OCI-M2 (cell line): Measurements from ENCODE around the gene PROCA1.
"Not testable (repeated sequence)": the region's sequence is repeated elsewhere in the genome, so short reads cannot be mapped to it uniquely, and the experiment has no call there.

Experiments
- DNase-seq: peaks from one replicate; lab custom pipeline; 2025; ENCODE audit not compliant: unreplicated experiment; lab: John Stamatoyannopoulos, UW

PROCA1 gene

DNA sequence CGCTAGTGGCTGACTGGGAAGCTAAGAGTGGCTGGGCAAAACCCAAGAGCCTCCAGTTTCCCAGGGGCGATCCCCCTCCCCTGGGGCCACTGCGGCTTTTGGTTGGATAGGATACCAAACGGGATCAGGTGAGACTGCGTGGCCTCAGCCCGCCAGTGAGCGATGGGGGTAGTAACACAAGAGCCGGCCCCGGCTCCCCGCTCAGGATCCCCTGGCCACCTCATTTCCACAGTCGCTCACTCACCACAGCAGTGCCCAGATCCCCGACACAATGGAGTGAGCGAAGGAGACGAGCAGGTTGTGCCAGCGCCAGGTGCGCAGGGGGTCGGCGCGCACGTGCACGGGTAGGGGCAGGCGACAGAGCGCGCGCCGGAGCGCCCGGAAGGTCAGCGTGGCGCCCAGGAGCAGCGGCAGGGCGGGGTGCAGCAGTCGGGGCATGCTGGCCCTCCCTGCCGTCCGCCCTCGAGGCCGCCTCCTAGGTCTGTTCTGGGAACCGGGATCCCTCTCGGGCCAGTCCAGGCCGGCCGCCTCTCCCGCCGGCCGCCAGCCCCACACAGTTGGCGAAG lies 14.1 kb upstream of the PROCA1 start:
- DNase-seq, result no peak

DNA sequence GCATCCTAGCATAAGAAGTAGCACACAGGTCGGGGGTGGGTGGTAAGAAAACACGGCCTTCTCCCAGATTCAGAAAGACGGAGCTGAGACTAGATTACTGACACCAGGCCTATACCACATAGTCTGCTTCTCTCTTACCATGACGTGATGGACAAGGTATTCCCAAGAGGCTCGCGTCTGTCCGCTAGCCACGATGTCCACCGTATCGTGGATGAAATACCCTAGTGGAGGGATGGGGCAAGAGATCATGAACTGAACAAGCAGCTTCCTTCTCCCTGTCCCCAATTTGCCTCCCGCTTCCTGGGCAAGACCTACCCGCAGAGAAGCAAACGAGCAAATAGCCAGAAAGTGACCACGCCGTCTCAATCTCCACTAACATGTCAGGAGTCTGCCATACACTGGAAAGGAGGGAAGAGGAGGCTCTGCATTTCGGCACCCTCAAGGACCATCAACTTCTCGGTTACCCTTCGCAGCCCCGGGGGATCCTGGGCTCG lies 13.5 kb upstream of the PROCA1 start:
- no peak for DNase-seq

DNA sequence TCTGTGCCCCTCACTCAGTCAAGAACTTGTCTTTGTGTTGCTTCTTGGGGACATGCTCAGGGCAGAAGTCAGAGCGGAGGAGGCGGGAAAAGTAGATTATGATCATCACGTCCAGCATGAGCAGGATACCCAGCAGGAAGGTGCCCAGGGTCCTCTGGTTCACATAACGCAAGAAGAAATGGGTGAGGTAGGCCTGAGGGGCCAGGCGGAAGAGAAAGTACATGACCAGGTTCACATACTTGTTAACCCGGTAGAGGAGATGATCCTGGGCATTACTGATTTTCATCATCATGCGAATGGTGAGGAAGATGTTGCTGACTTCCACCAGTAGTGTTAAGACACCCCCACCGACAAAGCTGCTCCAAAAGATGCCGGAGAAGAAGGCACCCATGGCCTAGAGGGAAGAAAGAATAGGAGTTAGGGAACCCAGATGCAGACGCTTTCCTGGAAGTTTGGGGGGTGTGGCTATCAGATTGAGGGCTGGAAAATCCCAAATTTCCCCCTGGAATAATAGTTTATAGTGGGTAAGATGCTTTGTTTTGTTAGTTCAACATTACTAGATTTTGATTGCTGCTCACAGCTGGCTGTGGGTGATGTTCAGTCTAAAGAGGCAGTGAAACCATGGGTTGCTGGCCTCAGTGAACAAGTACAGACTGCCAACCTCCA lies 12.9 kb upstream of the PROCA1 start:
- no peak for DNase-seq

DNA sequence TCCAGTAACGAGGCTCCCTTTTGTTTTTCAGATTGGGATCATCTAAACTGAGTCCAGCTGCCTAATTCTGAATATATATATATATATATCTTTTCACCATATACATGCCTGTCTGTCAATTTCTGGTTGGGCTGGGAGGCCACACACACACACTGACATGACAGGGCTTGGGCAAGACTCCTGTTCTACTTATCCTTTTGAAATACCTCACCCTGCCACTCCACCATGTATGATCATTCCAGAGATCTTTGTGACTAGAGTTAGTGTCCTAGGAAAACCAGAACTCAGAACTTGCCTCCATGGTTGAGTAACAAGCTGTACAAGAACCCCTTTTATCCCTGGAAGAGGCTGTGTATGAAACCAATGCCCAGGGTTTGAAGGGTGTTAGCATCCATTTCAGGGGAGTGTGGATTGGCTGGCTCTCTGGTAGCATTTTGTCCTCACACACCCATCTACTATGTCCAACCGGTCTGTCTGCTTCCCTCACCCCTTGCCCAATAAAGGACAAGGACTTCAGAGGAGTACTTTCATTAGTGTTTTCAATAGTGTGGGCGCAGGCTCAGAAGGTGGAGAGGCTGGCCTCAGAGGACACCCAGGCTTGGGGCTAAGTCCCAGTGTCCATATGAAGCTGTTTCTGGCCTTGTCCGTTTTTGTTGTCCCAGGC lies 12.3 kb upstream of the PROCA1 start:
- DNase-seq, result not testable (repeated sequence)

DNA sequence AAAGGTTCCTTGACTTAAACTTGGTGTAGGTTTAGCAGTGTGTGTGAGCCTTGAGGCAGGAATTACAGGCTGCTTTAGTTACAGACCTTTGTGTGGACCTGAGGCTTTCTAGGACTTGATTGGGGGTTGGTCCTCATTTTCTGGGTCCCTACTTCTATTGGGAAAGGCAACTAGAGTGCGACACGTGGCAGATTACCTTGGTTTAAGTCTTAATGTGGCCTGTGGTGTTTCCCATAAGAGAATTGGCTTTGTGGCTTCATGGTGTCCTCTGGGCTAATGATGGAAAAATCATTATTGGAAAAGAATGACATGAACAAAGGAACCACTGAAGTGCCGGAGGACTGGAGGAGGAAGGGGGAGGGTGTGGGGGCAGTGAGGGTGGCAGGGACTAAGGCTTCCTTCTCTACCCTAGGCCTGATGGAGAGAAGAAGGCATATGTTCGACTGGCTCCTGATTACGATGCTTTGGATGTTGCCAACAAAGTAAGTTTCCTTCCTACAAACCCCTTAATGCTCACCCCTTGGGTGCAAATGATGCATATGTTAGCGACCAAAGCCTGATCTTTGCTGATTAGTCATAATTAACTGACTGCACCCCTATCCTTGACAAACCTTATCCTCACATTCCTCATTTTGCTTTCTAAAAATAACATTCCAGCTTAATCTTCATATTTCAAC lies 11.6 kb upstream of the PROCA1 start:
- DNase-seq, result no peak

DNA sequence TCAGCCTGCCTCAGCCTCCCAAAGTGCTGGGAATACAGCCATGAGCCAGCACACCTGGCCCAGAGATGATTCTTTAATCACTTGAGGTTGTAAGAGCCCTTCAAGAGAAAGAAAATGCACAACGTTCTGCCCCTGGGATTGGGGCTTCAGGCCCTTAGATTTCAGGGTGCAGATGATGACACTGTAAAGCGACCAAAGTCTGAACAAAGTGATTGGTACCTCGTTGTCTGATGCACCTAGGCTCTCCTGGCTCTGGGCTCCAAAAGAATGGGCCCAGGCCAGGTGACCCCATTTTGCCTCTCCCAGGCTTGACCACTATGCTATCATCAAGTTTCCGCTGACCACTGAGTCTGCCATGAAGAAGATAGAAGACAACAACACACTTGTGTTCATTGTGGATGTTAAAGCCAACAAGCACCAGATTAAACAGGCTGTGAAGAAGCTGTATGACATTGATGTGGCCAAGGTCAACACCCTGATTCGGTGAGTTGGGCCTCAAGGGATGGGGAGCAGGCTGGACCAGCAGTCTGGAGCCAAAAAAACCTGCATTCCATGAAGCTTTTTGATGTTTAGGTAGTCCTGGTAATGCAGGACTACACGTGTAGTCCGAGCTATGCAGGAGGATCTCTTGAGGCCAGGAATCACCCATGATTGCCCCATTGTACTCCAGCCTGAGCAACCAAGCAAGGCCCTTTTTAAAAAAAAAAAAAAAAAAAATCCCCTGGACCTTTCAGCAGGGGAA lies 10.9 kb upstream of the PROCA1 start:
- DNase-seq, result no peak

DNA sequence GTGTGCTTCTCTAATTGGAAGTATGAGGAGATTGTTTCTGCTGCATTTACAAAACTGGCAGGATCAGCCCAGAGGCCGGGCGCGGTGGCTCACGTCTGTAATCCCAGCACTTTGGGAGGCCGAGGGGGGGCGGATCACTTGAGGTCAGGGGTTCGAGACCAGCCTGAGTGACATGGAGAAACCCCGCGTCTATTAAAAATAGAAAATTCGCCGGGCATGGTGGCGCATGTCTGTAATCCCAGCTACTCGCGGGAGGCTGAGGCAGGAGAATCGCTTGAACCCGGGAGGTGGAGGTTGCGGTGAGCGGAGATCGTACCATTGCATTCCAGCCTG lies 9.3 kb upstream of the PROCA1 start:
- DNase-seq, result not testable (repeated sequence)

DNA sequence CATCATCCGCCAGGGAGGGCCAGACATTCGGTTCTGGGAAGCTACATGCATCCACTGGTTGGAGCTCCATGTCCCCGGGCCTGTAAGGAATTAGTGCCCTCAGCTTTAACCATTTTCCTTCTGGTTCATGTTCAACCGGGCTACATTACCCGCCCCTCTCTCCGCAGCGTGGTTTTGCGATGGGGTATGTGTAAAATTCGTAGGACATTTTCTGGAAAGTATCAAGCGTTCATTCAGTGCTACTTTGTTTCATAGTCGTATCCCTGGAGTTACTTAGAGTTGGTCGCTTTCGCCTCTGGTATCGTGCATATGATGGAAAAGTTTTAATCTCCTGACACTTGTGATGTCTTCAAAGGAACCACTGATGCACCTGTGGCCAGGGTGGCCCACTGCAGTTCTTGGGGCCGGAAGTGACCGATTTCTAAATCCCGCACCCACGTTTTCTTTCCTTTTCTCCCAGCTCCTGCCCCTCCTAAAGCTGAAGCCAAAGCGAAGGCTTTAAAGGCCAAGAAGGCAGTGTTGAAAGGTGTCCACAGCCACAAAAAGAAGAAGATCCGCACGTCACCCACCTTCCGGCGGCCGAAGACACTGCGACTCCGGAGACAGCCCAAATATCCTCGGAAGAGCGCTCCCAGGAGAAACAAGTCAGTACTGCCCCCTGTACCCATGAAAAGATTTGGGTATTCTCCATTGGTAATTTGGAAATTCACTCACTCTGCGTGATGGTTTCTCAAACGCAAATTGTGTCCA lies 8.7 kb upstream of the PROCA1 start:
- no peak for DNase-seq

DNA sequence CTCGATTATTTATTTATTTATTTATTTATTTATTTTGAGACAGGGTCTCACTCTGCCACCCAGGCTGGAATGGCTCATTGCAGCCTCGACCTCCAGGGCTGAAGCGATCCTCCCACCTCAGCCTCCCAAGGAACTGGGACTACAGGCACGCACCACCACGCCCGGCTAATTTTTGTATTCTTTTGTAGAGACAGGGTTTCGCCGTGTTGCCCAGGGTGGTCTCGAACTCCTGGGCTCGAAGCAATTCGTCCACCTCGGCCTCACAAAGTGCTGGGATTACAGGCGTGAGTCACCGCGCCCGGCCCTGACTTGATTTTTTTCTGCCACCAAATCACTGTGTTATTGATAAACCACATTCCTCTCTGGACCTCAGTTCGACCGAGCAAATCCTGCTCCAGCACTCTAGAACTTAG lies 7.3 kb upstream of the PROCA1 start:
- DNase-seq, result no peak

DNA sequence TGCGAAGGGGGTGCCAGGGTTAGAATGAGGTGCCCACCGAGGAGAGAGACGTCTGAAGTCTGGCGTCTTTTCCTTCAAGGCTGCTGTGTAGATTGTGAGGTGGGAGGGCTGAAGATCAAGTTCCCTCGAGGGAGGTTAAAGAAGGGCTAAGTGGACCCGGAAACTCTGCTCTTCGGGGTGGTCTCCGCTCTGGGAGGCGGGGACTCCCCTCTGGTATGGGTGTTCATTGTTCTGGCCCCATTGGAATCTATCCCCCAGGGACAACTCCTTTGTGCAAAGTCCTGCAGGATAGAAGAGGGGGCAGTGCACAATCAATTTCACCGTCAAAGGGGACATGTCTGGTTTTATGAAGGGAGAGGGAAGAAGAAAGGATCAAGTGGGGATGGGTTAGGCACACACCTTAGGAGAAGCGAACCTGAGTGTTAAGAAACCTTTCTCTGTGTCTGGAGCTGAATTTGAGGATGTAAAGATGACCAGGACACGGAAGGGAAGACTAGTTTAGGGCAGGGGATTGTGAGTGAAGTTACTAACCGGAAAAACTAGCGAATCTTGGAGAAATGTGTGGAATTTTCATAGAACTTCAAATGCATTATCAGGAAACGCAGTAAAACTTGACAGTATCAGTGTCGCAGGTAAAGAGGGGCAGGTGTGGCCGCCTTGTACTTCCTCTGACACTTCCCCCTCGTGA lies 6.8 kb upstream of the PROCA1 start:
- no peak for DNase-seq

DNA sequence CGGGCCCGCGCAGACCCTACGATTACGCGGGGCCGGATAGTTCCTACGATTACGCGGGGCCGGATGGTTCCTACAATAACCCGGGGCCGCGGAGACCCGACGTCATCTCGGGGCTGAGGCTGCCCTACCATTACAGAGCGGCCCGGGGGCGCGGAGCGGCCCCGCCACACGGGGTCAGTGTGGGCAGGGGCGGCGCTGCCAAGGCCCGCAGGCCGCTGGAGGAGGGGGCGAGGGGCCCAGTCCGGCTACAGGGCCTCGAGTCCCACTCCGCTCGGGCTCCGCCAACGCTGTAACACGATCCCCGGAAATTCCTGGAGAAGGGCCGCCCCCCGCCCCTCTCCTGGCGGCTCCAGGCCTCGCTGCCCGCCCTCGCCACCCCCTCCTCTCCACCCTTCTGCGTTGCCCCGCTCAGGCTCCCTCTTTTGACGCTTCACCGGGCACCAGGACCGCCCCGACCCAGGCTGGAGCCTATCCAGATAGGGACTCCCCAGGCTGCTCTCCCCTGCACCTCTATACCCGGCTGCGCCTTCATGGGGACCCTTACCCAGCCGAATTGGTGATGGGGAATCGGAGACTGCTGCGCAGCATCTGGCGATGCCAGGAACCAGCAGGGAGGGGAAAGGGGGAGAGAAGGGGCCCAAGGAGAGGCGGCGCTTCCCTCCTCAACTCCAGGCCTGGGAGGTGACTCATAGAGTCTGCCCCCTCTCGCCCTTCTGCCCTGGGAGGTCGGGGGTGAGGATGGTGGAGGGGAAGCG lies 6.1 kb upstream of the PROCA1 start, which contains the start of gene RAB34:
Gene RAB34, minus strand, starts transcription at position 291 of the 755 bp plus-strand sequence. CDS start 602 bp downstream, outside the sequence.
- no peak for DNase-seq

DNA sequence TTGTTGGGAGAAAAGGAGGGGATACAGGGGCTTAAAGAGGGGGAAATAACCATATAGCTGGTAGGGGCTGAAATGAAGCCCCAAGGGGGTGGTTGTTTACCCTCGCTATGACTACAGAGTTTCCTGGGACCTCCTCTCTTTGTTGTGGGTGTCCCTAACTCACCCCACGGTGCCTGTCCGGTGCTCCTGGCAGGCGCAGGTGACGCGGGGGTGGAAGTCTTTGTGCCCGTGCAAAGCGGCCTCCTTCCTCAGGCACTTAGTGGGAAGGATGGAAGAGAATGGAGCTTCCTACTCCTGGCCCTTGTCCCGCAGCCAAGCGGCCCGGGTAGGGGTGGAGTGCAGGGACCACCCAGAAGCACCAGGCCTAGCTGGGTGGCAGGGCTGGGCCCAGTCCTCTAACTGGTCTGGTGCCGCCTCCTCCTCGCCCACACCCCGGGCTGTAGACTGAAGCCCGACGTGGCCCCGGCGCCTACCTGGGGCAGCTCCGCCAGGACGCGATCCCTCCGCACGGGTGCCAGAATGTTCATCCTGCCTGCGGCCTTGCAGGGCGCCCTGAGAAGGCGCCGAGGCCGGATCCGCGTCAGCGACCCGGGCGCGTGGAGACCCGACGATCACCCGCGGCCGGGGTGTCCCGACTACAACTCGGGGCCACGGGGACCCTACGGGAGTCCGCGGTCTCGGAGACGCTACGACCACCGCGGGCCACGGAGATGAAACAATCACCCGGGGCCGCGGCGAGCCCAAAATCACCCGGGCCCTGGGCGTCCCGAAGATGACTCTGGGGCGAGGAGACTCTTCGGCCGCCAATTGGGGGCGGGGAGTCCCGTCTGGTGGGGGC lies 5.3 kb upstream of the PROCA1 start:
- no peak for DNase-seq

DNA sequence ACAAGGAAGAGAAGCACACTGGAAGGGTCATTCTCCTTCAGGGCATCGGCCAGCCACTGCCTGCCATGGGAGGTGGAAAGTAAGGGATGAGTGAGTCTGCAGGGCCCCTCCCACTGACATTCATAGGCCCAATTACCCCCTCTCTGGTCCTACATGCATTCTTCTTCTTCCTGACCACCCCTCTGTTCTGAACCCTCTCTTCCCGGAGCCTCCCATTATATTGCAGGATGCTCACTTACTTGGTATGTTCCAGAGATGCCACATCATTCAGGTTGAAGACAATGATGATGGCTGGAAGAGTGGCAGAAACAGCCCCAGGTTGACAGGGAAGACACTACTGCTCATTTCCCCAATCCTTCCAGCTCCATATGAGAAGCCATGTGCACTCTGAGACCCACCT lies 3.5 kb upstream of the PROCA1 start:
- DNase-seq, result no peak

DNA sequence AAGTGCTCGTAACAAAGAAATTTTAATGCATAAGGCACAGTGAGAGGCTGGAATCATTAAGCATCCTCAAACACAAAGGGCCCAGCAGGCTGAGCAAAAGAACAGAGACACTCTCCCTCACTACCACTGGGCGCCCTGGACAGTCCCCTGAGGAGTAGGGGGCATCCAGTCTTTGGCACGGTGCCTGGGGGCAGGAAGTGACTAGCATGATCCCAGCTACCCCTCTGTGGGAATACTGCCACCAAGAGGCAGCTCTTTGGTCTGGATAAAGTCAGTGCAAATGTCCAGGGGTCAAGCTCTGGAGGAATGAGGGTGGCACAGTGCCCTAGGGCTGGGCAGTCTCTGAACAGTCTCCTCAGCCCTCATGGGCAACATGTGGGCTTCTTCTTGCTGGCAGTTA lies 2.6 kb upstream of the PROCA1 start:
- DNase-seq, result no peak

DNA sequence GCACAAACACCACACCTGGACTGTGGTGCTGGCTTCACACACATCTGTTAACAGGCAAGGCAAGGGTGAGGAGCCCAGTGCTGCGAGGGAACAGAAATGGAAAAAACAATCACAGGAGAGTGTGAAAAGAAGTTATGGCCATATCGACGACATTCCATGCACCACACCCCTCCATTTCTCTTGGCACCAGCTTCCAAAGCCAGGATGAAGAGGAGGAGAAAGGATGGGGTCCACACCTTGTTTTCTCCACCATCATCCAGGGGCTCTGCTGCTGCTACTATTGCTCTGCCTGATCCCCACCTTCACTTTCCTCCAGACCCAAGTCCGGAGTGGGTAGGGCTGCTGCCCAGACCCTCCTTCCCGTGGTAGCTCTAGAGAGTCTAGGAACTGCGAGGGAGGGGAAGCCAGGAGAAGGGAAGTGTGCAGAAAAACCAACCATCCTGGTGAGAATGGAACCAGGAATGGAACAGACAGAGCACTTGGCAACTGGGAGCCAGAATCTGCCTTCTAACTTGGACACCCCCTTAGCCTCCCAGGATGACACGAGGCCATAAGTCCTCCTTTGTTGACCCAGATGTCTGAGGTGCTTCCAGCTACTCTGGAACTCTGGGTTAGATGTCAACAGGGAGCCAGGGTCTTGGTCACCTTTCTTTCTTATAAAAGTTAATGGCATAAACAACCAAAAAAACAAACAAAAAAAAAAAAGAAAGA lies 1.2 kb upstream of the PROCA1 start:
- DNase-seq, result no peak

DNA sequence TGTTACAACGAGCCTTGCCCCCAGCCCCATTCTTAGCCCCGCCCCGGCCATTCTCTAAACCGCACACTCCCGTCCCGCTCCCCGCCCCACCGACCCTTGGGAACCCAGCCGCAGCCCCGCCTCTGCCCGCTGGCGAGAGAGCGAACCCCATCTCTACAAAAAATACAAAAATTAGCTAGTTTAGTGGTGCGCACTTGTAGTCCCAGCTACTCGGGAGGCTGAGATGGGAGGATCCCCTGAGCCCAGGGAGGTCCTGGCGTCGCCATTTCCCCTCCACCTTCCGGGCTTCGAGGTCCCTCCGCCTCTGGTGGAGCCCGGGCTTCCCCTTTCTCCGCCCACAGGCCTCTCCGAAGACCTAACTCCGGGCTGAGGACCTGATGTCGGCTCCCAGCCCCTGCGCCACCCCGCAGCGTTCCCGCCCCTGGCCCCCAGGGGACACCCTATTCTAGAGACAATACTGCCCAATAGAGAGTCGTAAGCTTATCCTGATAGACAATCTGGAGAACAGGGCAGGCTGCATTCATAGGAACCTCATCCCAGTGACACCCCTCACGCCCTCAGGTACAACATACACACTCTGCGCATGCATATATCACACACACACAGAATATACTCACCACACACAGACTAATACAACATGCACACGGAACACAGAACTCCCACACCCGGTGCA lies 480 bp upstream of the PROCA1 start:
- DNase-seq, result no peak
